SKM-1 (cell line): ENCODE data around the gene CST8.

Experiments used
- DNase-seq: peaks from one replicate; lab custom pipeline; 2025; ENCODE audit not compliant: unreplicated experiment; lab: John Stamatoyannopoulos, UW

Gene CST8

DNA sequence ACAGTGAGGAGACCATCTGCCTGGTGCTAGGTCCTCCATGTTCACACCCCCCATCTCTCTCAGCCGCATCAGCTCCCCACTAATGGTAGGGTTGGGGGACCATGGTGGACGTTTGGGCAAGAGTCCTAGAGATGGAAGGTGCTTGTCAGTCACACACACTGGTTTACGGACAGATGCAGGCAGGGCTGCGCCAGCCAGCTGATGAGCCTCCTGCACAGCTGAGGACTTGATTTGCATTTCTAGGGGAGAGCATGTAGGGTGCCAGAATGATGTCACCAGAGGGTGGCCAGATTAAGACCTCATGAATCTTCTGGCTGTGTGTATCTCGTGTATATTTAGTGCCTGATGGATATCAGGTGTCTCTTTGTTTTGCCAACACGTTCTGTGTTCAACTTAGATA, 28.6 kb downstream of the CST8 start:
- DNase-seq, result no peak

DNA sequence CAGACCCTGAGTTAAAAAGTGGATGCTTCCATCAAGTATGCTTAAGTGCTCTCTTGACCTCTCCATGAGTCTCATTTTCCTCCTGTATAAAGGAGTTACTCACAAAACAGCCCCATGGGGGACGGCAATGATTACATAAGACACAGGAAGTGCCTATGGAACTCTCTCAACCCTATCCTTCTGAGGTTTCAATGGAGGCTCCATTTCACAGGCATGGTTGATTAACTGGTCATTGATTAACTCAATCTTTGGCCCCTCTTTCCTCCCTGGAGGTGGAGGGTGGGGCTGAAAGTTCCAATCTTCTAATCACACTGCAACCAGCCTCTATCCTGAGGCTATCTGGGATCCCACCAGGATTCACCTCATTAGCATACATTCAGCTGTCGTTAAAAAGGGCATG, 29.3 kb downstream of the CST8 start:
- DNase-seq, result no peak

DNA sequence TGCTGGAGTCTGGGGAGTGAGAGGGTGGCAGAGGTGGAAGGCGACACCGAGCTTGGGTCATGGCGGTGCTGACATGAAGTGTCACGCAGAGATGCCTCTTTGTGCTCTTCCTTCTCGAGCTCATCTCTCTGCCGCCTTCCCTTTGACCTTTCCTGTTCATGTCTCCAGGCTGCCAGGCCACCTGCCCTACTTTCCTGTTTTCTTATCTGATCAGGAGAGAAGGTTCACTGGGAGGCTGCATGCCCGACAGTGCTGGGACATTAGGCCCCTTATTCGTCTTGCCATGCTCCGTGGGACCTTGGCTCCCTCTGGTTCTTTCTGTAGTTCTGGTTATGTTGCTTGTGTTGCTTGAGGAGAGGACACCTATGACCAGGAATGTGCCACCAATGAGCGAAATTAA, 33.2 kb downstream of the CST8 start:
- no peak for DNase-seq

DNA sequence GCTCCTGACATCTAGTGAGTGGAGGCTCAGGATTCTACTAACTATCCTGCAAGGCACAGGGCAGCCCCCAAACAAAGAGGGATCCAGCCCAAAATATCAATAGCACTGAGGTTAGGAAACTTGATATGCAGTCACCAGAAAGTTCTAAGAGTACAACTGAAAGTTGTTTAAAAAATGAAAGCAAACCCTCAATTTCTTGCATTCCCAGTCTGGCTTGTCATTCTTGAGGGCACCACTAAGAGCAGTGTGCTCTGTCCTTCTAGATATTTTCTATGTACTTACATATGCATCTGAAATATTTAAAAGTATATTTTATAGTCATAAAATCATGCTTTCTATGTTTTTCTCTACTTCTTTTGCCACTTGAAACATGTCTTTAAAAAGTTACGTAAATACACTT, 35.9 kb downstream of the CST8 start:
- no peak for DNase-seq

DNA sequence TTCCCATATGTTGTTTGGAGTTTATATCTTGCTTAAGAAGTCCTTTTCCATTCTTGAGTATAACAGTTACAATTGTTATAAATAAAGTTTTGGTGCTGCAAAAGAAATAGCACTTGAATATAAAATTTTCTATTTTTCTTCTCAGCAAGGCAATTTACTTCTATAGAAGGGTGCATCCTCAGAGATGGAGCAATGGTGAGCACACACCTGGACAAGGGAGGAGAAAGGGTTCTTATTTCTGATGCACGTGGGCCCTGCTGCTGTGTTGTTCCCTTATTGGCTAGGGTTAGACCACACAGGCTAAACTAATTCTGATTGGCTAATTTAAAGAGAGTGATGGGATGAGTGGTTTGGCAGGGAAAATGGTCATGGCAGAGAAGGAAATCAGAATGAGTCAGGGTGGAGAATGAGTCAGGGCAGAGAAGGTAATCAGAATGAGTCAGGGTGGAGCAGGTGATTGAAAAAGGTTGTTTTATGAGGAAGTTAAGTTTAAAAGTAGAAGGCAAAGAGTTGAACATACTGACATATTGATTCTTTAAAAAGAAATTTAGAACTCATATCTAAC, 38.0 kb downstream of the CST8 start:
- no peak for DNase-seq

DNA sequence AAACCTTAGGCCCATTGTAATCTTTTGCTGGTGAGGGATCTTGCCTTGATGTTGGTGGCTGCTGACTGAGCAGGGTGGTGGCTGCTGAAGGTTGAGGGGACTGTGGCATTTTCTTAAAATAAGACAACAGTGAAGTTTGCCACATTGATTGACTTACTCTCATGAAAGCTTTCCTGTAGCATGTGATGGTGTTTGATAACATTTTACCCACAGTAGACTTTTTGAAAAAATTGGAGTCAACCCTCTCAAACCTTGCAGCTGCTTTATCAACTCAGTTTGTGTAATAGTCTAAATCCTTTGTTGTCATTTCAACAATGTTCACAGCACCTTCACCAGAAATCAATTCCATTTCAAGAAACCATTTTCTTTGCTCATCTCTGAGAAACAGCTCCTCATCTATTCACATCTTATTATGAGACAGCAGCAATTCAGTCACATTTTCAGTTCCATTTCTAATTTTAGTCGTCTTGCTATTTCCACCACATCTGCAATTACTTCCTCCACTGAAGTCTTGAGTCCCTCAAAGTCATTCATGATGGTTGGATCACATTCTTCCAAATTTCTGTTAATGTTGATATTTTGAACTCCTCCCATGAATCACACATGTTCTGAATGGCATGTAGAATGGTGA, 40.1 kb downstream of the CST8 start:
- DNase-seq, result no peak

DNA sequence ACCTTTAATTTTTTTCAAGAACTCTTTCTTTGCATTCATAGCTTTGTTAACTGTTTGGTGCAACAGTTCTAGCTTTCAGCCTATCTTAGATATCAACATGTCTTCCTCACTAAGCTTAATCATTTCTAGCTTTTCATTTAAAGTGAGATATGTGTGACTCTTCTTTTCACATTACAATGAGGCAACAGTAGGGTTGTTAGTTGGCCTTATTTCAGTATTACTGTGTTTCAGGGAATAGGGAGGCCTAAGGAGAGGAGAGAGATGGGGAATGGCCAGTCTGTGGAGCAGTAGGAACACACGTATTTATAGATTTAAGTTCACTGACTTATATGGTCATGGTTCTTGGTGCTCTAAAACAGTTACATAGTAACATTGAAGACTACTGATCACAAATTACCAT, 41.6 kb downstream of the CST8 start:
- DNase-seq, result no peak

DNA sequence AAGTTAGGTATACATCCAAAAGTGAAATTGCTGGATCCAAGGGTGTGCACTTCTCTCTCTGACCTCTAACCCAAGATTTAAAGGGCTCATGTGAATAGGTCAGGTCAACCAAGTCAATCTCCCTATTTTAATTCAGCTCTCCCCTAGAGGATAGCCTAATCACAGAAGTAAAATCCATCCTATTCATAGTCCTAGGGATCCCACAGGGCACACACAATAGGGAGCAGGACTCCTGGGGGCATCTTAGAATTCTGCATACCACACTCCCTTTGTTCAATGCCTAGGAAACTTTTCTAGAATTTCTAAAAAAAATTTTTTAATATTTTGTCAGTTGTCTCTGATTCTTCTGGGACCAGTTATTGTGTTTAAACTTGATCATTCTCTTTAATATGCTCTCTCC, 42.2 kb downstream of the CST8 start:
- DNase-seq, result no peak

DNA sequence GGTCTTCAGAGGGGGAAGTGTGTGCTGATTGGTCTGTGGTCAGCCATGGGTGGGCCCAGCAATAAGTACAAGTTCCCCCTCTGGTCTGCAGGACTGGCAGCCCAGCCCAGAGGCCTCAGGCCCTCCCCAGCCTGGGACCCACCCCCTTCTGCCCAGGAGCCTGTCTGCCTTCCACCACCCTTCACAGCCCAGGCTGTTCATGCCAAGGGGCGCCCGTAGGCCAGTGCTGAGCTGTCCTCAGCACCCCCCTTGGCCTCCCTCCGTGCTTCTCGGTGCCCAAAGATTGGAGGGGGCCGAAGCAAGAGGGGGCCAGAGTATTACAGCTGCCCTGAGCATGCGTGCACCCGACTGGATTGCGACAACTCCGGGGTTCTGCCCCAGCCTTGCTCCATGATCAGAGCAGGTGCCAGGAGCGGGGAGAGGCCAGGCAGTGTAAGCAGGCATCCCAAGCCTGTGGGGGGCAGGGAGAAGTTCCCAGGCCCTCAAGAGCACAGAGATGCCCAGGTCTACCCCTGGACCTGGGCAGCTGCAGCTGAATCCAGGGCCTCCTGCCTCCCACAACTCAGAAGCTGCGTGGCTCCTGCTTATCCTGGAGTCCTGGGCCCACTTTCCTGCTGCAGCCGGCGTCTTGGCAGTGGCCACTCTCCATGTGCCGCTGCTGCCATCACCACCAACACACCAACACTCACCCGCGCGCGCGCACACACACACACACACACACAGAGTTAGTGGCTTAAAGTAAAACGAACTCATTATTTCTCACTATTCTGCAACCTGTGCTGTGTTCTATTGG, 44.1 kb downstream of the CST8 start:
- no peak for DNase-seq

DNA sequence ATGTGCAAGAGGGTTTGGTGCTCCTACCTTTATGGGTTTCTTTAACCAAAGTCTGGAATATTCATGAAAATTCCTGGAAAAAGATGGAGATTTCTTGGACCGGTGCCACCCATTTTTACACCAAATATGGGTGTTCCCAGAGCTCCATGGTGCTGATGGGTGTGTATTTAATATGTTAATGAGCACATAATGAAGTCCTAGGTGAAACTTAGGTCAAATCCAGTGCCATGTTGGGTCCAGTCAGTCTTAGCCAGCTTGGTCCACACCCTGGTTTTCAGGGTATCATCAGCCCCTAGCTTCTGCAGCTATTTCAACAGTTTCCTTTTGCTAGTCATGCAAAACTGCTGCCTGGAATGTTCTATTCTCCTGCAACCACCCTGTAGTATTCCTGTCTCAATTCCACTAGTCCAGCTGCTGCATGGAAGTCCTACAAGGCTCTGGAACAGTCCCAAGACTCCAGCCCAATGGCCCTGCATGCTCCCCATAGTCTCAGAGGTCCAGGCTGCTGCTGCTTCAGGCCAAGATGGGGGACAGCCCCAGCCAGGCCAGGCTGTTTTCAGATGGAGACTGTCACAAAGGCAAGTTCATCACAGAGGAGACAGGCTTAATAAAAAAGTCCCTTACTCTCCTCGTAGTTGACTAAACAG, 45.5 kb downstream of the CST8 start:
- no peak for DNase-seq

DNA sequence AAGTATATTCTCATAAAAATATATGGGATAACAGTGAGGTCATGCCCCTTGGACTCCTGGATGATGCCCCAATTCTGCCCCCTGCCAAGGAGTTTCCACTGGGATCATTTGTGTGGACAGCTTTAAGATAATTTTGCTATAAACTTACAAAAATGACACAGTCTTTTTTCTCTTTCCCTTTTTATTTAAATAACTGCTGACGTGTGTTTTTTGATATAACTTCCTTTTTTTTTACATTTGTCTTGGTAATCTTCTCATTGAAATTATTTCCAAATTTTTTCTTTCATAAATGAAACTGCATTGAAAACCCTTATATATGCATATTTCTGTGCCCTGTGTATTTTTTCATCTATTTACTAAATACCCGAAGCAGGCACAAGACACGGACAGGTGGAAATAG, 46.1 kb downstream of the CST8 start:
- no peak for DNase-seq

DNA sequence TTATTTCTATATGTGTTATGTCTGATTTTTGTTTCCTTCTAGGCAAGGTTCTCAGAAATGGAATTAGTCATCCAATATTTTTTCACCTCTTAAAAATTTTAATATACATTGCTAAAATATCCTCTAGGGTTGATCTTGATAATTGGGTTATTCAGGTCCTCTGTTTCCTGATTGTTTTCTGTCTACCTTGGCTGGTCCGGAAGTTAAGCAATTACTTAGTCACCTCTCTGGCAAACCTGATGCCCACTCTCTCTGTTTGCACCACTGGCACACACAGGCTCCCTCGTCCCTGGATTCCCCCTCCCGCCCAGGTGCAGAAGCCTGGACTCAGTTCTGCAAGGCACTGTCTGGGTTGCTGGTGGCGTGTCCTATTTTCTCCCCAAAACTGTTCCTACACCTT, 49.7 kb downstream of the CST8 start:
- no peak for DNase-seq

DNA sequence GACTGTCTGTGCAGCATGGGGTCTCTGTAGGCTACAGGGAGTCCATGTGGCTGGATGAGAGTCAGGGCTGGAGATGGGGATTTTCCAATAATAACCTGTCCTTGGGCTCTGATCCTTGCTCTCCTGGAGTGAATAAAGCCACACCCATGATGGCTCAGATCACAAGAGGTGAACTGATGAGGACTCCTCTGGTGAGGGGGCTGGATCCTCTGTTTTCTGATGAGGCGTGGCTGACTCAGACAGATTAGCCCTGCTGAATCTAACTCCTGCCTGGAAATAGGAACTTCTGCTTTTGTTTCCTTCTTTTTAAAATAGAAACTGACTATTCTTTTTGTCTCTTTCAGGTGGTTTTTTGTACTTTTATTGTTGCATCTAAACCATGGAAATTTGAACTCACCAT, 50.4 kb downstream of the CST8 start:
- peak; percentile 30 for DNase-seq

DNA sequence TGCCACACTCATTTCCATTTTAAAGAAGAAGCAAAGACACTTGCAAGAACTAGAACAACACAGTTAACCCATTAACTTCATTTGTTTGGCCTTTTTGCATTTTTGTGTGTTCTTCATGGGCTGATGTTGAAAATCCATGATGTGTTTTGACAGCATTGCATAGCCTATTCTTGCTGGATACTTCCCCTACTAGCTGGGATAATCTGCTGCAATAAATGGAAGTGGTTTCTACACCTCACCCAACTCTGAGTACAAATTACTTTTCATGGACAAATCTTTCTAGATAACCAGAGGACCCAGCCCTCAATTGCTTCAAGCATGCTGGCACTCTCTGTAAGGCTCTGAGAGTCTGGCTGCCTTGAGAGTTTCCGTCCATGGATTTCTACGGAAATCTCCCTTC, 50.9 kb downstream of the CST8 start:
- DNase-seq, result no peak

DNA sequence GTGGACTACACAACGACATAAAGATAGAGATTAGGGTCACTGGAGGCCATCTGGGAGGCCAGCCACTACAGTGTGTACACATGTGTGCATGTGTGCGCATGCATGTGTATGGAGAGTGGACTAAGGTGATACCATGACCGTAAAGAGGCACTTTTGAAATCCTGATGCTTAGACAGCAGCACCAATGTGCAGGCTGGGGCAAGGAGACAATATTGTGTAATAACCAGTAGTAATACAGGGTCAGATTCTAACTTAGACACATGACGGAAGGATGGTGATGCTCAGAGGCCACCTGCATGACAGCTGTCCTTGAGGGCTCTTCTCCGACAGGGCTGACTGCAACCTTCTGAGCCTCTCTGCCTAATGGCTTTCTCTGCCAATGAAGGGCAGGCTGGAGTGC, 51.9 kb downstream of the CST8 start:
- no peak for DNase-seq

DNA sequence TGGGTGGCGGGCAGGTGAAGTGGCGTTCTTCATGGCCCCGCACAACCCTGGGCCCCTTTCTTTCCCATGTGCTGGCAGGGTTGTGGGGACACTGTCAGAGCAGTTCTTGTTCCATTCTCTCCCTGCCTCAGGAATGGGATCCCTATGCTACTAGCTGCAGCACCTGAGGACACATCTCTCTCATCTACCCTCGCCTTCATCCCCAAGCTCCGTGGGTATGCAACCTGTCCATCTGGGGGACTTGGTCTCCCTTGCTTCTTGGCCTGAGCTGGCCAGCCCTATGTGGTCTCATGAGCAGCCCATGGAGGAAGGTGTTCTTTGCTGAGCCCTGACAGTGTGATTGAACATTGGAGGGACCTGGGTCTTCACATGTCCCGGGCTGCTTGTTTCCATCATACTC, 53.2 kb downstream of the CST8 start:
- DNase-seq, result no peak
